ENCODE data around the gene GLIS1.

- TF ChIP-seq, protein P1, sequence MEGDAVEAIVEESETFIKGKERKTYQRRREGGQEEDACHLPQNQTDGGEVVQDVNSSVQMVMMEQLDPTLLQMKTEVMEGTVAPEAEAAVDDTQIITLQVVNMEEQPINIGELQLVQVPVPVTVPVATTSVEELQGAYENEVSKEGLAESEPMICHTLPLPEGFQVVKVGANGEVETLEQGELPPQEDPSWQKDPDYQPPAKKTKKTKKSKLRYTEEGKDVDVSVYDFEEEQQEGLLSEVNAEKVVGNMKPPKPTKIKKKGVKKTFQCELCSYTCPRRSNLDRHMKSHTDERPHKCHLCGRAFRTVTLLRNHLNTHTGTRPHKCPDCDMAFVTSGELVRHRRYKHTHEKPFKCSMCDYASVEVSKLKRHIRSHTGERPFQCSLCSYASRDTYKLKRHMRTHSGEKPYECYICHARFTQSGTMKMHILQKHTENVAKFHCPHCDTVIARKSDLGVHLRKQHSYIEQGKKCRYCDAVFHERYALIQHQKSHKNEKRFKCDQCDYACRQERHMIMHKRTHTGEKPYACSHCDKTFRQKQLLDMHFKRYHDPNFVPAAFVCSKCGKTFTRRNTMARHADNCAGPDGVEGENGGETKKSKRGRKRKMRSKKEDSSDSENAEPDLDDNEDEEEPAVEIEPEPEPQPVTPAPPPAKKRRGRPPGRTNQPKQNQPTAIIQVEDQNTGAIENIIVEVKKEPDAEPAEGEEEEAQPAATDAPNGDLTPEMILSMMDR (conservative IDR thresholded peaks at IDR 0.05 in 1 of 2, IDR thresholded peaks at IDR 0.05 in 1 of 2; ENCODE audit: extremely low read depth in 1 of 2, insufficient read depth in 1 of 2, low read depth in 1 of 2, low read length in 2 of 2) = peak in 1 of 2 donors; percentile 16
- no peak for TF ChIP-seq EZH2 (IDR thresholded peaks at IDR 0.05; ENCODE audit: borderline replicate concordance, low read length)
Measured at GRCh38 chr1:53688381-53689102, 50.4 kb downstream of the GLIS1 start.

Measured in mammary epithelial cell (primary cell).